ENCODE results near the gene C1orf74.
A peak's percentile ranks its signal among the peaks of the same experiment; 100 is the strongest.

C1orf74 gene

GRCh38 chr1:209784265-209785169, at the start of gene C1orf74:
TSS of gene C1orf74 (minus strand) at chr1:209784559. CDS start at chr1:209783634, 925 bp downstream.
- DNase-seq = peak; percentile 99

- DNase-seq = no peak
Measured at GRCh38 chr1:209831615-209832014, 47.3 kb upstream of the C1orf74 start.

DNA sequence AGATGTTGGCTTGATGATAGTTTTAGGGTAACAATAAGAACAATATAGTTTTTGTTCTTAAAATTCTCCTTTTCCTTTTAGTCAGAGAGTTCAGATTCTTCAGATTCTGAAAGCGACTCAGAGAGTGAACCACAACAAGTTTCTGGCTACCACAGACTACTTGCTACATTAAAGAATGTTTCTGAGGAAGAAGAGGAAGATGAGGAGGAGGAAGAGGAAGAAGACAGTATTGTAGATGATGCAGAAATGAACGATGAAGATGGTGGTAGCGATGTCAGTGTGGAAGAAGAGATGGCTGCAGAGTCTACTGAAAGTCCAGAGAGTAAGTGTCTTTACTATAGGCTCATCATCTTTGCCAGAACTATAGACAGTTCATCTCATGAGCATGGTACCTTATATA, 46.4 kb upstream of the C1orf74 start:
- no peak for DNase-seq

DNA sequence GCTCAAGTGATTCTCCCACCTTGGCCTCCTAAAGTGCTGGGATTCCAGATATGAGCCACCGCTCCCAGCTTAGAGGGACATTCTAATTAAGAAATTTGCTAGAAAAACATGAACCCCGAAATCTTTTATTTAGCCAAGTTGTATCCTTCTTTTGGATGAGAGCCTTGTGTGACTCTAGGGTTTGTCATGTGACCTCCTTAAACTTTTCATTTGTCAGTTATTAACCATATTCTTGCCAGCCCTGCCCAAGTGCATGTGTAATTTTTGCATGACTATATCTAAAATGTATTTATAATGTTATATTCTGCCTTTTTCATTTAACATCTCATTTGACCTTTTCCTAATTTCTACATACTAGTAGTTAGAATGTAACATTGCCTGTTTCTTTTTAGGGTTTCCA, 45.4 kb upstream of the C1orf74 start:
- no peak for DNase-seq

GRCh38 chr1:209827384-209828262, 43.3 kb upstream of the C1orf74 start, which contains the start of gene UTP25:
TSS of gene UTP25 (plus strand) at chr1:209827972. CDS start at chr1:209828064, 92 bp downstream.
- DNase-seq = peak; percentile 95

DNA sequence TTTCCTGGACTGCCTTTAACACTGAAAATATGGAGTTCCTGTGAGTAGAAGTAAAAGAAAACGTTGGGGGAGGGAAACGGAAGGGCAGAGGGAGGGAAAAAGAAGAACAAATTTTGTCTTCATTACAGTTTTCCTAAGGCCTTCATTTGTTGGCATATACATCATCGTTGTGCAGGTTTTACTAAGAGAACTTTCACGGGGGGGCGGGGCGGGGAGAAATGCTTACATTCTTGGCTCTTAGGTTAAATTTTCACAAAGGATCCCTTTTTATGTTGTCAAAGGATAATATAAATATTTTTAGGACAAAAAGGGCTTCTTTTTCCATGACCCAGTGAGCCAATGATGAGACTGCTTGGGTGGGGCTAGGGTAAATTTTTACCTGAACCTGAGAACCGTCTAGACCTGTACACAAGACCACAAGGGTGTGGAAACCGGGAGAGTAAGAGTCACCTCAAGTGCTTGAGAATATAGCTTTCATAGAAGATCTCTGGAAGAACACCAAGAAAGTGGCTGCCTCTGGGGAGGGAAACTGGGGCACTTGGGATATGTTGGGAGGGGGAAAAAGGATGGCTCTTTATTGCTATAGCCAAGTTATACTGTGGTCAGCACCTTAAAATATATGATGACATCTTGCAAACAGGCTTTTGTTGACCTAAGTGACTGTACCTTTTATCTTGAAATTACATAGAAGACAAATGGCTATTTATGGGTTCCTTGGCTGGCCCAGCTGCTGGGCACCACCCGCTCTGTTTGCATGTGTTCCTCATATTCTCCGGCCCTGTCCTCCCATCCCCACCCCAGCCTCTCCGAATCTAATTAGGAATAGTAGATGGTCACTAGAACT, 41.5 kb upstream of the C1orf74 start:
- no peak for DNase-seq

- DNase-seq = peak; percentile 61
Measured at GRCh38 chr1:209823143-209824041, 39.0 kb upstream of the C1orf74 start.

DNA sequence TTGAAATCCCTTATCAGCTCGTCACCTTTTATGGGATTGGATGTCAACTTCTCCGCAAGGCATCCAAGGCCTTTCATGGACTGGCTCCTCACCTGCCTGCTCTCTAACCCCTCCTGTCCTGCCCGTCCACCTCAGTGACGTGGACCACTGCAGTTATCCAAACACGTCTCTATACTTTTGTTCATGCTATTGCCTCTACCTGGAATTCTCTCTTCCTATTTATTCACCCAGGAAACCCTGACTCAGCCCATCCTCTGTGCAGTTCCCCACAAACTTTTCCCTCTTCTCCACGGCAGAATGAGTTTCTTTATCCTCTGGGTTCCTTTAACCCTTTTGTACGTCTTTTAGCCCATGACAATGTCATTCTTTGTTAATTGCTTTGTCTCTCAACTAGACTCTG, 38.3 kb upstream of the C1orf74 start:
- DNase-seq = no peak

- no peak for DNase-seq
Measured at GRCh38 chr1:209820986-209821385, 36.6 kb upstream of the C1orf74 start.

GRCh38 chr1:209819058-209819457, 34.7 kb upstream of the C1orf74 start:
- no peak for DNase-seq

DNA sequence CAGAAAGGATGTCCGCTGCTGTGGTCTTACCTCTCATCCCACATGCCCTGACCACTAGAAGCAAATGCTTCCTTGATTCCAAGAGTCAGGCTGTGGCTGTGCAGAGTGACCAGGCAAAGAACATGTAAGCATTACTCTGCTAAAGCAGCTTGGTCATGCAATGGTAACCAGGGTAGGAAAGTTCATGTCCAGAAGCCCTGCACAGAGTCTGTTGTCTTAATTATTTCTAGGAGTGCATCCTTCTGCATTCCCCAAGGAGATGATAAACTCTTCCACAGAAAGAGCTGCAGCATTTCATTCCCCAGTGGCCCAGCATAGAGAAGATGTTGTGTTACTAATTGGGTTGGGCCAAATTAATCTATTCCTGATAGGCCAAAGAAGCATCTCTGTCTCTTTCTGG, 33.3 kb upstream of the C1orf74 start:
- DNase-seq = no peak

- DNase-seq = no peak
Measured at GRCh38 chr1:209816923-209817322, 32.6 kb upstream of the C1orf74 start.

DNA sequence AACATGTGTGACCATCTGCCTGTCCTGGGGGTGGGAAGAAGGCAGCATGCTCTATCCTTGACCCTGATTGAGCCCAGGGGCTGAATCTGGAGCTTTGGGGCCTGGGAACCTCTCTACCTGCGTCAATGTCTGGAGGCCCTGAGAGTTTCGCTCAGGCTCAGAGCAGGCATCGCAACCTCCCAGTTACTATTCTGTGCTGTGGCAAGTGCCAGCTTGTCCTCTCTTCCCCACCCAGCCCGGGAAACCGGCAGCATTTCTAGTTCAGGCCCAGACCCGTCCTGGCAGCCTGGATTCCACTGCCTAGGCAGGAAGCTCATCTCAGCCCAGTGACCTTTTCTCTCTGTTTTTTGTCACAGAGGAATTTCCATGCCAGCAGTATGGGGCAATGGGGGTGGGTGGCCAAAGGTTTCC, 31.6 kb upstream of the C1orf74 start:
- no peak for DNase-seq

GRCh38 chr1:209815490-209815889, 31.1 kb upstream of the C1orf74 start:
- DNase-seq = no peak

- no peak for DNase-seq
Measured at GRCh38 chr1:209813902-209814301, 29.5 kb upstream of the C1orf74 start.

DNA sequence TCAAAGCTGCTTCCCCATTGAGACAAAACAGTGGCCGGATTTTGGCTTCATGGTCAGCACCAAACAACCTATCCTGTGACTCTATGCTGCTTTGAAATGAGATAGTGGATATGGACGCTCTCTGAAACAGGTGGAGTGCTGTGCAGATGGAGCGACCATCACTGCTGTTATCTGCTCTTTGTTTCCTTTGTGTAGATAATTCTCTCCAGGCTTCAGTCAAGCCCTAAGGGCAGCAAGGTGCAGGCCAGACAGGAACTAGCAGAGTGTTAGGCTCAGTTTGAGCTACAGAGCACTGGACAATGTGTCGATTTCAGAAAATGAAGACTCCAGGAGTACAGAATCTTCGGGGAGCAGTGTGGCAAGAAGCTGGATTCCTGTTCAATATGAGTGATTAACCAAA, 26.4 kb upstream of the C1orf74 start:
- no peak for DNase-seq

- no peak for DNase-seq
Measured at GRCh38 chr1:209809611-209810010, 25.3 kb upstream of the C1orf74 start.

- no peak for DNase-seq
Measured at GRCh38 chr1:209808059-209808581, 23.8 kb upstream of the C1orf74 start.

DNA sequence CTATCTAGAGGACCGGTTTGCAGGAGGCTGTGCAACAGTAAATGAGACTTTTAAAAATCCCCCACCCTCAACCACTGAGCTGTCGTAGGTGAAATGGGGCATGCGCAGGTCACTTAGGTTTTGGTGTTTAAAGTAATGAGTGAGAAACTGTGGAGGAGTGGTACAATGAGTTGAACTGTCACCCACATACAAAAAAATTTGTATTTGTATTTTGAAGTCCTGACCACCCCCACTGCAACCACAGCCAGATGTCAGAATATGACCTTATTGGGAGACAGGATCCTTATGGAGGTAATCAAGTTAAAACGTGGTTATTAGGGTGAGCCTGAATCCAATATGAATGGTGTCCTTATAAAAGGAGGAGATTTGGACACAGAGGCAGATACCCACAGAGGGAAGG, 23.1 kb upstream of the C1orf74 start:
- DNase-seq = no peak

DNA sequence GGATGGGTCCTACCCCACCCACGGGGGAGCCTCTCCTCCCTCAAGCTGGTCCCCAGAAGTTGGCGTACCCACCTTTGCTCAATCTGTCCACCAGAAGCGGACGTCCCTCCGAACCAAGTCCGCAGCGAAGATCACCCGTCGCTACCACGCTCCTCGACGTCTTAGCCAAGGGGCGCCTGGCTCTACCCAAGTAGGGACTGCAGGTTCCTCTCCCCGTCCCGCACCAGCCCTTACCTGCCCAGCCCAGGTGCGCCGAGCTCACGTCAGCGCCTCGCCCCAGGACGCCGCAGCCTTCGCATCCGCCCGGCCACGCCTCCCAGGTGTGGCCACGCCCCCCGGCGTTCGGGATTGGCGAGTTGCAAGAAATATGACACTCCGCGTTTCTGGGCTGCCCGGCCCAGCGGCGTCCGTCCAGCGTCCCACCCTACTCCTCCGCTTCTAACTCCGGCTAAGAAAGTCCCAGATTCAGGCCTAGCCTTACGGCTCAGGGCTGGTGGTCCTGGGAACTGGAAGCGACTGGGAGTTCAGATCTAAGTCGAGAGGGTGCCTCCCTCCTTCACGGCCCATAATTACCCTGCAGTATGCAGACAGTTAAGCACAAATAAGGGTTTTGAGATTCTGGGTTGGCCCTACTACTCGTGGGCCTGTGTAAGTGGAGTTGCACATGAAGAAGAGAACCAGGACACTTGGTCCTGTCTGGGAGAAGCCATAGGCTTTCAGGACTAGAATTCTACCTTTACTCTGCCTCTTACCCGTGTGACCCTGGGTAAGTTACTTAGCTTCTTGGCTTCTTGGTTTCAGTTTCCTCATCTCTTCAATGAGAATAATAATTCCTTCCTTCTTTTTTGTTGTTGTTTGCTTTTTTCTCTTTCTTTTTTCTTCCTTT, 21.8 kb upstream of the C1orf74 start, which contains the start of gene IRF6:
Gene IRF6, minus strand, starts transcription at position 268 of the 886 bp plus-strand sequence. CDS start 4,729 bp downstream, outside the sequence.
- peak; percentile 24 for DNase-seq

Measured in activated CD4-positive, alpha-beta T cell treated with anti-CD3 and anti-CD28 coated beads, Interleukin-2, Interleukin-6, amounts not matched to agents 100 ng/mL and 50 ng/mL, durations not matched to agents 16 hours and 8 hours (primary cell).